ENCODE results near the gene PLEKHA3. TPM values are rescaled to one million over a fixed set of nuclear protein-coding genes. Genes with fewer than 3 reads are reported as not detected.

Gene PLEKHA3
- total and polyA plus RNA-seq, 8 donors, result 1.7 to 36.2 (median 4.8) TPM

GRCh38 chr2:178449700-178450523, 30.3 kb upstream of the PLEKHA3 start:
- peak in 1 of 2 donors; percentile 74 for DNase-seq
- 4 to 11% (median 4%) methylated on average over 15 to 18 of the region's 18 CpGs for WGBS, 5 donors
- no peaks in the 10 kb centered on the region for H3K27me3 ChIP-seq
- peak overlapping the region; percentile 91 to 99 (median 99) for H3K27ac ChIP-seq
- H3K9me3 ChIP-seq, result no peaks in the 10 kb centered on the region
- TF ChIP-seq POLR2AphosphoS5 (IDR thresholded peaks at IDR 0.05) (no peak), CTCF (IDR thresholded peaks at IDR 0.05) (no peak), POLR2A (IDR thresholded peaks at IDR 0.05) (no peak), EP300 (IDR thresholded peaks at IDR 0.05) (no peak)
- intact Hi-C loops (cut with DNase I; ENCODE audit: low total_unique reads), result no loop called here
- H3K36me3 ChIP-seq, result peaks cover 13 to 37% (median 32%) of the 10 kb centered on the region in 4 donors
- peak overlapping the region; percentile 70 to 94 (median 83) for H3K4me3 ChIP-seq
- H3K4me1 ChIP-seq, result peaks cover 7 to 40% (median 24%) of the 10 kb centered on the region in 4 donors

DNA sequence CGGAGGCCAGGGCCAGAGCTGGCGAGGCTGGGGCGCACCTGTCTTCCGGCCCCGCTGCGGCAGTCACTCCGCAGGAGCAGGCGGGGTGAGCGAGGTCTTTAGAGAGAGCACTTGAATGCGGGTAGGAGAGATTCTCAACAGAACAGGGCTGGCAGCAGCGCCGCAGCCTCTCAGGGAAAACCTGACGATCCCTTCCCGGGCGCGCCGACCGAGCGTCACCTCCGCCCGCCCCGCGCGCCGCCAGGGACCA, 29.8 kb upstream of the PLEKHA3 start:
- no peak for TF ChIP-seq POLR2AphosphoS5 (IDR thresholded peaks at IDR 0.05)
- no peak for TF ChIP-seq POLR2A (IDR thresholded peaks at IDR 0.05)
- TF ChIP-seq CTCF (IDR thresholded peaks at IDR 0.05), result no peak
- TF ChIP-seq EP300 (IDR thresholded peaks at IDR 0.05), result no peak
- intact Hi-C loops (cut with DNase I; ENCODE audit: low total_unique reads), result no loop called here
- 0 to 1% (median 0%) methylated on average over 10 to 25 of the region's 25 CpGs for WGBS, 5 donors
- peak overlapping the region; percentile 70 to 94 (median 83) for H3K4me3 ChIP-seq
- DNase-seq, result no peak
- no peaks in the 10 kb centered on the region for H3K27me3 ChIP-seq
- peaks cover 9 to 31% (median 26%) of the 10 kb centered on the region in 4 donors for H3K36me3 ChIP-seq
- peaks cover 7 to 40% (median 24%) of the 10 kb centered on the region in 4 donors for H3K4me1 ChIP-seq
- peak overlapping the region; percentile 91 to 99 (median 99) for H3K27ac ChIP-seq
- H3K9me3 ChIP-seq, result no peaks in the 10 kb centered on the region

DNA sequence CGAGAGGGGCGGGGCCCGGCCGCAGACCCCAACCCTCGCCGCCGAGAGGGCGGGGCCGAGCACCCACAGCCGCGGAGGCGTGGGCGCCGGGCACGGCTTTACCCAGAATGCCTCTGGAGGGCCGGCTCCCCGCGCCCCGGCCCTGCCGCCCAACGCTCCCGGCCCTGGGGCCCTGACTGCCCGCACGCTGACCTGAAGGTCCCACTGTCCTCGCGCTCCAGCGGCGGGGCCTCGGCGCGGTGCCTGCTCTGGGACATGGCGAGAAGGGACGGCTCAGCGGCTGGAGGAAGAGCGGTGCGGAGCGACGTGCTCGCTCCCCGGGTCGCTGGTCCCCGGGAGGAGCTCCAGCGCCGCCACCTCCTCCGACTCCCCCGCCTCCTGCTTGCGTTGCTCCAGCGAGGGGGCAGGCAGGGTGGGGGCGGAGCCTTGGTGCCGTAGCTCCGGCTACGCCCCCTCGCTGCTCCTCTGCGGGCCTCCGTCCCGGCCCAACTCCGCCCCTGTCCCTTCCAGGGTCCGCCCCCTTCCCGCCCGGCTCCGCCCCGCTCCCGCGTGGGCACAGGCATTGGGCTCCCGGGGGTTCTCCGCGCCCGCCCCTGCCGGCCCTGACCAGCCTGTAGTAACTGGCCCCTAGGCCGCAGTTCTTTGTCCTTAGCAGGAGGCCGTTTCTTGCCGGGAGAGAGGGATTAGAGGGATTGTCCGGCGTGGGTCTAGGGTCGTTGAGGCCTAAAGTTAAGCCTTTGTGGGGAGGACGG, 29.3 kb upstream of the PLEKHA3 start, which contains the start of the genes PJVK and PRKRA:
PJVK (plus strand) TSS at position 605 of the 752 bp plus-strand sequence. CDS start 2,032 bp downstream, outside the sequence.
PRKRA (minus strand) TSS at position 402 of the 752 bp plus-strand sequence; CDS start at position 257, 145 bp downstream.
- 0 to 1% (median 0%) methylated on average over 19 to 76 of the region's 76 CpGs for WGBS, 5 donors
- Histone ChIP-seq H3K9me3 (no peaks in the 10 kb centered on the region), H3K27me3 (no peaks in the 10 kb centered on the region), H3K4me3 (peak within 1 kb of the TSS; percentile 70 to 94 (median 83)), H3K4me1 (peaks cover 7 to 40% (median 24%) of the 10 kb centered on the region in 4 donors), H3K27ac (peak within 1 kb of the TSS; percentile 91 to 99 (median 99)), H3K36me3 (peaks cover 4 to 26% (median 21%) of the 10 kb centered on the region in 4 donors)
- peak; percentile 97 to 100 for DNase-seq
- intact Hi-C loops (cut with DNase I; ENCODE audit: low total_unique reads), result no loop called here
- peak; percentile 76 to 95 (median 94) for TF ChIP-seq POLR2AphosphoS5 (IDR thresholded peaks at IDR 0.05)
- TF ChIP-seq EP300 (IDR thresholded peaks at IDR 0.05), result no peak
- peak in 2 of 7 experiments; percentile 10 to 27 for TF ChIP-seq CTCF (IDR thresholded peaks at IDR 0.05)
- TF ChIP-seq POLR2A (IDR thresholded peaks at IDR 0.05), result peak in 2 of 4 donors; percentile 77 to 80

DNA sequence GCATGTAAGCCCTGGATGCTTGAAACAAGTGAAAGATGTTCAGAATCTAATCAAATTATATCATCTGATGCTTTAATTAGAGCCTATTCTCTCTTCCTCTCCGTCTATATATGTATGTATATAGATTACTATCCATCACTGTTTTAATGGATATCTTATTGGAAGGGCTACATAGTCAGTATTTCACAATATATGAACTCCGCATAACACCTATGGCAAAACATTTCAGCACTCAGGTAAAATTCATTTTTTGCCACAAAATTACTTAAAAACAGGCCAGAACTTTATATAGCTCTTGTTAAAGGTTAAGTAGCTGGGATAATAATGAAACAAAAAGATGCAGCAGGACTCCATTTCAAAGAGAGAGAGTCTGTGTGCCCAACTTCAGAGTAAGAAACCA, 27.9 kb upstream of the PLEKHA3 start:
- H3K4me1 ChIP-seq, result peaks cover 7 to 40% (median 24%) of the 10 kb centered on the region in 4 donors
- TF ChIP-seq CTCF (IDR thresholded peaks at IDR 0.05) (no peak), POLR2AphosphoS5 (IDR thresholded peaks at IDR 0.05) (no peak), EP300 (IDR thresholded peaks at IDR 0.05) (no peak), POLR2A (IDR thresholded peaks at IDR 0.05) (no peak)
- no peaks in the 10 kb centered on the region for H3K9me3 ChIP-seq
- no peak for DNase-seq
- no peaks in the 10 kb centered on the region for H3K27me3 ChIP-seq
- intact Hi-C loops (cut with DNase I; ENCODE audit: low total_unique reads), result no loop called here
- H3K27ac ChIP-seq, result peak overlapping the region in 4 of 5 donors; percentile 91 to 99 (median 99)
- 91 to 97% (median 95%) methylated on average over 2 of the region's 2 CpGs for WGBS, 5 donors
- peaks cover 0 to 15% (median 12%) of the 10 kb centered on the region in 4 donors for H3K36me3 ChIP-seq
- H3K4me3 ChIP-seq, result no peak overlapping the region

All from stomach (tissue), 9 donors.